ENCODE results near the gene RNF141.

DNA sequence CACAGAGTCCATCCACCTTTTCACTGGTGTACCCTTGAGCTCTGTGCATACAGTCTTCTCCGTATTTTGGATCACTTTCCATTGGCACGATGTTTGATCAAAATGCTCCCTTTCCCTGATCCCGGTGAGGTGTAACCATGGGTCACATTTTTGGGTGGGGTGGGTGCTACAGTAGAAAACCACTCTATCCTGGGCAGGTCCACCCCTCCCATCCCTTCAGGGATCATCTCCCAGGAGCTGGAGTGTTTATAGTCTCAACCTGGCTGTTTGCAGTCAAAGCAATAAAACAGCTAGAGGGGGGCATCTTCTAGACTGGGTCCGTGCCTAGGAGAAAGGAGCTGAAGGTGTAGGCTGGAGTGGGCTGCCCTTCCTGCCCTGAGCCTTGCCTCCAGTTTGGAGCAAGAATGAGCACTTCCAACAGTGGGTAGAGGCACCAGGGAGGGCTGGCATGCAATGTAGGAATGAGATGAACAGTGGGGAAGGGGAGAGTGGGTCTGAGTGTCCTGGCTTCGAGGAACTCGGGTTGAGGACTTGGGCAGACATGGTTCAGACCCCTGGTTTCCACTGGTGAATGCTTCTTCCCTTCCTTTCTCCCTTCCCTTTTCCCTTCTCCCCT is 38.8 kb downstream of the RNF141 start:
- TF ChIP-seq, protein P1, sequence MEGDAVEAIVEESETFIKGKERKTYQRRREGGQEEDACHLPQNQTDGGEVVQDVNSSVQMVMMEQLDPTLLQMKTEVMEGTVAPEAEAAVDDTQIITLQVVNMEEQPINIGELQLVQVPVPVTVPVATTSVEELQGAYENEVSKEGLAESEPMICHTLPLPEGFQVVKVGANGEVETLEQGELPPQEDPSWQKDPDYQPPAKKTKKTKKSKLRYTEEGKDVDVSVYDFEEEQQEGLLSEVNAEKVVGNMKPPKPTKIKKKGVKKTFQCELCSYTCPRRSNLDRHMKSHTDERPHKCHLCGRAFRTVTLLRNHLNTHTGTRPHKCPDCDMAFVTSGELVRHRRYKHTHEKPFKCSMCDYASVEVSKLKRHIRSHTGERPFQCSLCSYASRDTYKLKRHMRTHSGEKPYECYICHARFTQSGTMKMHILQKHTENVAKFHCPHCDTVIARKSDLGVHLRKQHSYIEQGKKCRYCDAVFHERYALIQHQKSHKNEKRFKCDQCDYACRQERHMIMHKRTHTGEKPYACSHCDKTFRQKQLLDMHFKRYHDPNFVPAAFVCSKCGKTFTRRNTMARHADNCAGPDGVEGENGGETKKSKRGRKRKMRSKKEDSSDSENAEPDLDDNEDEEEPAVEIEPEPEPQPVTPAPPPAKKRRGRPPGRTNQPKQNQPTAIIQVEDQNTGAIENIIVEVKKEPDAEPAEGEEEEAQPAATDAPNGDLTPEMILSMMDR (IDR thresholded peaks at IDR 0.05 in 2 of 3, conservative IDR thresholded peaks at IDR 0.05 in 1 of 3; ENCODE audit: control insufficient read depth in 2 of 3, extremely low read depth in 1 of 3, insufficient read depth in 1 of 3, low read depth in 3 of 3, low read length in 3 of 3), result no peak
- TF ChIP-seq NR2C2 (IDR thresholded peaks at IDR 0.05; ENCODE audit: borderline replicate concordance, control insufficient read depth, insufficient read length, low read depth) (no peak), FOS (IDR thresholded peaks at IDR 0.05; ENCODE audit: borderline replicate concordance, extremely low read depth, insufficient read length) (no peak), SMC3 (IDR thresholded peaks at IDR 0.05; ENCODE audit: borderline replicate concordance, low read length) (no peak), NBN (IDR thresholded peaks at IDR 0.05) (no peak), NFYA (IDR thresholded peaks at IDR 0.05; ENCODE audit: borderline replicate concordance, low read depth, low read length) (no peak), SRF (IDR thresholded peaks at IDR 0.05; ENCODE audit: low read depth in 2 of 2, low read length in 2 of 2) (no peak)

All from GM12878 (cell line).